Testis (tissue), 3 donors: Measurements from ENCODE around the gene PIEZO1. TPM values are rescaled to one million over a fixed set of nuclear protein-coding genes. Genes with fewer than 3 reads are reported as not detected.
A peak's percentile ranks its signal among the peaks of the same experiment; 100 is the strongest.

Source experiments
- DNase-seq: peaks from one replicate; pipeline ENCODE4 v3.0.0-alpha.2; 2019
- H3K27ac ChIP-seq, 2 donors: fragments of 200-600 bp; sonication (generic); one replicate each; pipeline ENCODE4 v1.5.1; 2019
- H3K27me3 ChIP-seq: fragments of 200-600 bp; sonication (generic); one replicate; pipeline ENCODE4 v1.5.1; 2019
- H3K36me3 ChIP-seq: fragments of 200-600 bp; sonication (generic); one replicate; pipeline ENCODE4 v1.5.1; 2017; ENCODE audit warnings: low read depth; ENCODE audit errors: missing control alignments
- H3K4me1 ChIP-seq: fragments of 200-600 bp; sonication (generic); one replicate; pipeline ENCODE4 v1.5.1; 2019
- H3K4me3 ChIP-seq, 2 donors: fragments of 200-600 bp; sonication (generic); one replicate each; pipeline ENCODE4 v1.5.1; 2017 to 2019
- H3K9me3 ChIP-seq: fragments of 200-600 bp; sonication (generic); one replicate; pipeline ENCODE4 v1.5.1; 2017
- POLR2A ChIP-seq: fragments of 450-650 bp; IDR thresholded peaks from one replicate; pipeline ENCODE4 v1.6.1; 2017; ENCODE audit warnings: antibody characterized with exemption, mild to moderate bottlenecking, moderate library complexity
- WGBS, 2 donors: methylation state at CpG; one replicate each; pipeline ENCODE4 v1.1.5; 2018; 5-methylcytosine and 5-hydroxymethylcytosine counted together
- intact Hi-C: fragments of 100-400 bp; cut with DNase I; formaldehyde crosslinking; loops from one replicate; pipeline ENCODE4 v1.15.1; 2023; ENCODE audit warnings: low total_unique reads
- polyA plus RNA-seq: library from polyadenylated mRNA; stranded (reverse); fragments of 350-450 nt; fragmentation: Illumina TruSeq; extraction: RNeasy Lipid Tissue Mini Kit (QIAGEN cat#74804); gene quantifications from one replicate; pipeline ENCODE4 v1.2.3, GENCODE V29; 2014; ENCODE audit warnings: low read depth, low replicate concordance; ENCODE audit not compliant: insufficient read depth
- total RNA-seq, 2 donors: library from RNA; depleted of rRNA; stranded (reverse); fragments of >200 nt; gene quantifications; one replicate each; pipeline ENCODE4 v1.2.3, GENCODE V29; 2016
- TF ChIP-seq, protein P1 (sequence below), 3 experiments: fragments of 450-650 bp in 2 of 3; fragments of 200-600 bp in 1 of 3; sonication (generic) in 1 of 3; IDR thresholded peaks; one replicate each; pipeline ENCODE4 v1.5.1; 2016 to 2019; ENCODE audit warnings: antibody characterized with exemption in 3 of 3, mild to moderate bottlenecking in 2 of 3, moderate library complexity in 1 of 3

The PIEZO1 gene
- total and polyA plus RNA-seq, 3 donors from 2014 or later: 24.2 to 44.5 (median 40.7) TPM

DNA sequence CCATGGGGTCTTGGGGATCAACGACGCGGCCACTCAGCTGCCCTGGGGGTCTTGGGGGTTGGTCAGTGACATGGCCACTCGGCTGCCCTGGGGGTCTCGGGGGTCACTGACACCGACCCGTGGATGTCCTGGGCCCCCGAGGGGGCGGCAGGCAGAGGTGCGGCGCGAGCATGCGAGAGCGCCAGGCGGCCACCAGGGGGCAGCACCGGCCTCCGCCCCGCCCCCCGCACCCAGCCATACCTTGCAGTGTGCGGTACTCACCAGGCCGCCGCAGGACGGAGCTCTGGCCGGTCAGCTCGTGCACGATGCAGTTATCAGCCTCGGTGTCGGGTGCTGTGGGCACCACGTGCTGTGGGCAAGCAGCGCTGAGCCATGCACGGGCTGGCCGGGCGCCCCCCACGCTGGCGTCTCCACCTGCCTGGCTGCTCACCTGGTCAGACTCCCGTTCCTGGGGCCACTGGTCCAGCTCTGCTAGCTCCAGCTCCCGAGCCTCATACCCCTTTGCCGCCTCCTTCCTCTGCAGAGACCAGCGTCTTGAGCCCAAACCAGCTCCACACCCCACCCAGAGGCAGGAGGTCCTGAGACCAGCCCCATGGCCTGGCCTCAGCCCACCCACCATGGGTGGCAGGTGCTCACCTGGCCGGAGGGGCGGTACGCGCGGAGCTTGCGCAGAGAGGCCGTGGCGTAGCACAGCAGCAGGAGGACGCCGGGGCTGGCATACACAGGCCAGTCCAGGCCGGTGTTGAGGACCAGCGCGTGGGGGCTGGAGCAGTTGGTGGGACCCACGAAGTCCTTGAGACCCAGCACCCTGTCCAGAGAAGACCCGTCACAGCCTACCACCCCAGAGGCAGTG, 47.5 kb downstream of the PIEZO1 start:
- Histone ChIP-seq H3K4me1 (no peaks in the 10 kb centered on the region), H3K36me3 (no peaks in the 10 kb centered on the region), H3K27ac (no peak overlapping the region), H3K9me3 (no peaks in the 10 kb centered on the region), H3K4me3 (no peak overlapping the region), H3K27me3 (no peaks in the 10 kb centered on the region)
- TF ChIP-seq, protein P1, sequence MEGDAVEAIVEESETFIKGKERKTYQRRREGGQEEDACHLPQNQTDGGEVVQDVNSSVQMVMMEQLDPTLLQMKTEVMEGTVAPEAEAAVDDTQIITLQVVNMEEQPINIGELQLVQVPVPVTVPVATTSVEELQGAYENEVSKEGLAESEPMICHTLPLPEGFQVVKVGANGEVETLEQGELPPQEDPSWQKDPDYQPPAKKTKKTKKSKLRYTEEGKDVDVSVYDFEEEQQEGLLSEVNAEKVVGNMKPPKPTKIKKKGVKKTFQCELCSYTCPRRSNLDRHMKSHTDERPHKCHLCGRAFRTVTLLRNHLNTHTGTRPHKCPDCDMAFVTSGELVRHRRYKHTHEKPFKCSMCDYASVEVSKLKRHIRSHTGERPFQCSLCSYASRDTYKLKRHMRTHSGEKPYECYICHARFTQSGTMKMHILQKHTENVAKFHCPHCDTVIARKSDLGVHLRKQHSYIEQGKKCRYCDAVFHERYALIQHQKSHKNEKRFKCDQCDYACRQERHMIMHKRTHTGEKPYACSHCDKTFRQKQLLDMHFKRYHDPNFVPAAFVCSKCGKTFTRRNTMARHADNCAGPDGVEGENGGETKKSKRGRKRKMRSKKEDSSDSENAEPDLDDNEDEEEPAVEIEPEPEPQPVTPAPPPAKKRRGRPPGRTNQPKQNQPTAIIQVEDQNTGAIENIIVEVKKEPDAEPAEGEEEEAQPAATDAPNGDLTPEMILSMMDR (IDR thresholded peaks at IDR 0.05): peak; percentile 98 to 99 (median 99)
- no peak for TF ChIP-seq POLR2A
- peak; percentile 85 for DNase-seq
- intact Hi-C loops: loop anchor here (10.0 kb wide), 1 partner anchor 427 kb away; no protein-coding TSS in a partner anchor
- WGBS, 2 donors: 49 to 77% methylated on average over 13 to 50 of the region's 54 CpGs

DNA sequence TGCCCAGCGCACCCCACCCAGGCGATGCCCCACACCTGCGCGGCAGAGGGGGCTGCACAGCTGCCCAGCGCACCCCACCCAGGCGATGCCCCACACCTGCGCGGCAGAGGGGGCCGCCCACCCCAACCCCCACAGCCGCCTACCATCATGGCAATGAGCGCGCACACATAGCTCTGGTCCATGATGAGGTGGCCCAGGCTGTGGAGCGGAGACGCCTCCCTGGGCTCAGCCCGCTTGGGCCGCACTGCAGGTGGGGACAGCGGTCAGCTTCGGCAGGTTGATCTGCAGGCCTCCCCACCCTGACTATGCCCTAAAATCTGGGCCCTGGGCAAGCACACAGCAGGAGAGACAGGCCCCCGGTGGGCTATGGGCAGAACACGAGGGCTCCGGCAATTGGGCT, 48.5 kb downstream of the PIEZO1 start:
- intact Hi-C loops: loop anchor here (10.0 kb wide), 1 partner anchor 428 kb away; no protein-coding TSS in a partner anchor
- WGBS, 2 donors: 89% methylated on average over 16 of the region's 21 CpGs; no CpG with 5 or more reads in 1 of the 2 donors
- Histone ChIP-seq H3K36me3 (no peaks in the 10 kb centered on the region), H3K27me3 (no peaks in the 10 kb centered on the region), H3K27ac (no peak overlapping the region), H3K4me3 (no peak overlapping the region), H3K9me3 (no peaks in the 10 kb centered on the region), H3K4me1 (no peaks in the 10 kb centered on the region)
- TF ChIP-seq, protein P1 (IDR thresholded peaks at IDR 0.05): no peak
- no peak for TF ChIP-seq POLR2A
- no peak for DNase-seq

- no peaks in the 10 kb centered on the region for H3K4me1 ChIP-seq
- no peak for TF ChIP-seq POLR2A
- TF ChIP-seq, protein P1 (IDR thresholded peaks at IDR 0.05): no peak
- H3K9me3 ChIP-seq: no peaks in the 10 kb centered on the region
- 86 to 99% methylated on average over 11 to 18 of the region's 21 CpGs for WGBS, 2 donors
- H3K27me3 ChIP-seq: no peaks in the 10 kb centered on the region
- intact Hi-C loops: loop anchor here (10.0 kb wide), 1 partner anchor 429 kb away; no protein-coding TSS in a partner anchor
- no peak overlapping the region for H3K27ac ChIP-seq
- no peaks in the 10 kb centered on the region for H3K36me3 ChIP-seq
- DNase-seq: no peak
- H3K4me3 ChIP-seq: no peak overlapping the region
Observed at GRCh38 chr16:88736088-88736487, 48.9 kb downstream of the PIEZO1 start.

DNA sequence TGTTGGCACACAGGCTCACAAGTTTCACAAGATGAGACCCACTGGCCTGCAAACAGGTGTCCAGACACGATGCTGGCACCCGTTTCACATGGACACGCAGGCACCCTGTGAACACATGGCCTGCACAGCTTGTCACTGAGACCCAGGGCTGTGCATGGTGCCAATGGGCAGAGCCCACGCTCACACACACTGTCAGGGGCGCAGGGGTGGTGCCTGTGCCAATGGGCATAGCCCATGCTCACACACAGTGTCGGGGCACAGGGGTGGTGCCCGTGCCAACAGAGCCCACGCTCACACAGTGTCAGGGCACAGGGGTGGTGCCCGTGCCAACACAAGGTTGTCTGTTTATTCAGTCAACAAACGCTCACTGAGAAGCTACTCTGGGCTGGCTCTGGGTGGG, 49.4 kb downstream of the PIEZO1 start:
- intact Hi-C loops: loop anchor here (10.0 kb wide), 1 partner anchor 429 kb away; no protein-coding TSS in a partner anchor
- TF ChIP-seq, protein P1 (IDR thresholded peaks at IDR 0.05): no peak
- 91% methylated on average over 10 of the region's 10 CpGs; no CpG with 5 or more reads in 1 of the 2 donors for WGBS, 2 donors

More for the DNA sequence above, 49.4 kb downstream of the PIEZO1 start:
- Histone ChIP-seq H3K27me3 (no peaks in the 10 kb centered on the region), H3K36me3 (no peaks in the 10 kb centered on the region), H3K27ac (no peak overlapping the region), H3K9me3 (no peaks in the 10 kb centered on the region), H3K4me3 (no peak overlapping the region), H3K4me1 (no peaks in the 10 kb centered on the region)
- no peak for DNase-seq
